ENCODE data around the gene PDE4B.
A peak's percentile ranks its signal among the peaks of the same experiment; 100 is the strongest.

Gene PDE4B

DNA sequence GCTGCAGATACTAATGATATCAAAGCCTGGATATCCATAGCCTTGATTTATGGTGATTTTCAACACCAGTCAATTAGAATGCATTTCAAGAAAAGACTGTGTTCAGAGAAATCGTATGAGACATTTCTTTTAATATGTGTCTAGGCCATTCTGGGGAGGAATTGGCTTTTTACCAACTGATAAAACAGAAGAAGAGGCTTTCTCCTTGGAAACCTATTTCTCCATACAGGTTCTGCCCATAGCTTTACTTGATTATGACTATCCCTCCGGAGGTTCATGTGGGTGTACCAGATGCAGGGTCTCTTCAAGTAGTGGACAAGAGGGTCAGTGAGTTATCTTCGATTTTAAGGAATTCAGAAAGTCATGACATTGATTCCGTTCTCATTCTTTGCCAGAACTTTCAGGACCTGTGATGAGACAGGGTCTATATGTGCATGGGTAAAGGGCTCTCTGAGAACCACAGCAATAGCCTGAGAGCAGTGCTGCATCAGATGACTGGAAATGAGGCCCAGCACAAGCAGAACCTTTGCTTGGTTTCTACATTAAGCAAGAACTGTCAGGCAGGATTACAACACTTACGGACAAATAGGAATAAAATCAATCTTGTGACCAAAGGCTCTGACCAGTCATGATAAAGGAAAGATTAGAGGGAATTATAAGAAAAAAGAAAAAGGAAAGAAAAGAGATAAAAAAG is 477.6 kb downstream of the PDE4B start:
- DNase-seq = no peak

DNA sequence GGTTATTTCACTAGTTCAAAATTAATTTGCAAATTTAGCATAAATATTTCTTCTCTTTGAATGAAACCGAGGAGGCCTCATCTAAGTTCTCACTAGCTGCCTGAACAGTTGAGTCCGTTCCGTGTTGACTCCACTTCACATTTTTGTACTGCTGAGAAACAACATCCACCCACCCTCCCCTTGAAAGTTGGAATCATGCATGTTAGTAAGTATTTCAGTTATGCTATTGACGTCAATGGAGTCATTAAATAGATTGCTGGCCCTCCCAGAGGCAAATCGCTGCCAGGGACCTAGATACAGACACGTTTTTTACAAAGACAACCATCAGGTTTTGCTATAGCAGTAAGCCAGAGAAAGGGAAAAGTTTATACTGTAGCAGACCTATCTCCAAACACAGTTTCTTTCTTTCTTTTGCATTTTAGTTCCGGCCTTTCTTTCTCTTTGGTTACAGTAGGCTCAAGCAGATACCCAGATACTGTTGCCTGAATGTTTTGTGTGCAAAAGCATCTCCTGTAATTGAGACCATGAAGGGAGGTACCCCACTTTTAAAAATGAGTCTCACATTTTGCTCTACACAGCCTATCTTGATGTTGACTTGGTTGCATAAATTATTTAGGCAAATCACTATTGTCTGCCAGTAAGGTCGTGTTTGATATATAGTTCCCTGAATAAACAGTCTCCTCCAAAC is 478.7 kb downstream of the PDE4B start:
- peak; percentile 51 for DNase-seq

DNA sequence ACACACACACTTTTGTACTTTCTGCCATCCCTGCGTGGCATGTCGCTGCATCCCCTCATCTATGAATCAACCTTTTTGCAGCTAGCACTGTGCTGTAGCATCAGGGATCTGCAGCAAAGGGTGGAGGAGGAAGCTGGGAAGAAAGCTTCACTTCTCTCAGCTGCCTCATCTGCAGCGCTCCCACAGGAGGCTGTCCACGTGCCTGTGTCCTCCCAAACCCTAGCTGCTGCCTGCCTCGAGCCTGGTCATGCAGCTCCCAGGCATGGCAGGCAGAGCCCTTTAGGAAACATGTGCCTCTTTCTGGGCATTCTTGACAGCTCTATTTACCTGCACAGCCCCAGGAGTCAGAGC is 479.2 kb downstream of the PDE4B start:
- DNase-seq = no peak

DNA sequence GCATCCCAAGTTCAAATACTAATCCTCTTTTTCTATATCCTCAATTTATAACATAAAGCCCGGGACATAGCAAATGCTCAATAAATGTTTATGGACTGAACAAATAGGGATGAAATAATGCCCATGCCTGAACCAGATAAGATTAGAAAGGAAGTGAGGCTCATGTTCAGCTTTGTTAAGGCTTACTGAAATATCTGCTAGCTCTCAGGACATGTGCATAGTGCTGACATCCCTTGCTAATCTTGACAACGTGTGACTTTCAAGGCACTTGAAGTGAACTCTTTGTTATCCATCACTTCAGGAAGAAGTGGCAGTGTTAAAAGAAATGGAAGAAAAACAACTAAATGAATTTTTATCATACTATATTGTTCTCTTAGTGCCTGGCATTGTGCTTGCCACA is 481.0 kb downstream of the PDE4B start:
- no peak for DNase-seq

DNA sequence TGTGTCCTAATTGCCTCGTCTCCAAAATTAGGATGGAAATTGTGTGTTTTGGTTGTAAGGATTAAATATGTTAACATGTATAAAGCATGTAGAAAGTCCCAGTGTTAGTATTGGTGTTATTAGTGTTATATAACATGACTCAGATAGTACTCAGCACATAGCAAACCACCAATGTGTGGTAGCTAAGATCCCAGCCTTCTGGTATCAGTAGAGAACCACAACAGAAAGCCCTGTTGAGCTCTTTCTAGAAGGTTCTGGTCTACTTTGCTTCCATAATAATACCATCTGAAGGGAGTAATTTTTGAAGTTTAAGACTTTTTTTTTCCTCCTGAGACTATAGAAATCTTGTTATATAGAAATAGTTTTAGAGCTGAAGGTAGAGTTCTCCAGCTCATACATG is 481.9 kb downstream of the PDE4B start:
- DNase-seq = peak; percentile 66

DNA sequence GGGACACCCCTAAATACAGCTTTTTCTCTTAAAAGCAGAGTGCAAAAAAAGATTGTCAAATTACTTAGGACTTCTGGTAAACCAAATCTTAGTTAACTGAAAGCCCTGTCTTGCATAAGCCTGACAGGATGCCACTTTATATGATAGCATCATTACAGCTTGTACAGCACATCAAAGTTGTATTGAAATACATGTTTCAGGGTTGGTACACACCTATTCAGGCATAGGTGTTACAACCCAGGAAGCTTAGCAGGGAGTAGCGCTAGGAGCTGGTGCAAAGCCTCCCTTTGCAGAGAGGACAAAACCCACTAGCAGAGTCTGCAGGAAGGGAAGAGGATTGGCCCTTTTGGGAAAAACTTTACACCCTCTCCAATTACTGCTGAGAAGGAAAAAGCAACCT is 482.4 kb downstream of the PDE4B start:
- peak; percentile 62 for DNase-seq

DNA sequence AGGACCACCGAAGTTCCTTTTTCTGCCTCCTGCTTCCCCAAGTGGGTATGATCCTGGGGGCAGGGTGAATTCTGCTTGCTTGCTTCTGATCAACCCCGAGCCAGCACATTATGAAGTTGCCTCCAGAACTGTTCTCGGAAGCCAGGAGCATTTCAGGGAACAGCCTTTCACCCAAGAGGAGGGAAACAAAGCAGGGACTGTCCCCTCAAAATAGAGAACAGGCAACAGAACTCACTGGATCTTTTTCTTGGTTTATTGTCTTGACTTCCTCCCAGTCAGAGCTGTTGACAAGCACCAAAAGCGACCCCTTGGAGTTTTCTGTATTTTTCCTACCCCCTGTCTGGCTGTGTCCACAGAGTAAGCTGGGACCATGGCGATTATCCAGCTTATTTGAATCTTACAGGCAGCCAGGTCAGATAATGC is 482.9 kb downstream of the PDE4B start:
- peak; percentile 59 for DNase-seq

DNA sequence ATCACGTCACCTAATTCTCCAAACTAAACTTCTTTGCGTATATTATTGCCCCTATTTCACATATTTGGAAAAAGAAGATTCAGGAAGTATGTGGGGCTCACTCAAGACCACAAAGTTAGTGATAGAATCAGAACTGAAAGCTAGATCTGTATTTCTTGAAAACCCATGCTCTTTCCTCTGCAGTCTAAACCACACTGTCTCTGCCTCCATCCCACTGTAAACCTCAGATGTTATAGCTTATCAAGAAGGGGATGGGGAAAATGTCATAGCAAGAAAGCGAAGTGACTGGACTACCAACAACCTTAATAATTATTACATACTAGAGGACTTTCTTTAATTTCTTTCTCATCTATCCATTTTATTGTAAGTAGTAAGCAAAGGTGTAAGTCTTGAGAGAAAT is 483.5 kb downstream of the PDE4B start:
- DNase-seq = peak; percentile 90

DNA sequence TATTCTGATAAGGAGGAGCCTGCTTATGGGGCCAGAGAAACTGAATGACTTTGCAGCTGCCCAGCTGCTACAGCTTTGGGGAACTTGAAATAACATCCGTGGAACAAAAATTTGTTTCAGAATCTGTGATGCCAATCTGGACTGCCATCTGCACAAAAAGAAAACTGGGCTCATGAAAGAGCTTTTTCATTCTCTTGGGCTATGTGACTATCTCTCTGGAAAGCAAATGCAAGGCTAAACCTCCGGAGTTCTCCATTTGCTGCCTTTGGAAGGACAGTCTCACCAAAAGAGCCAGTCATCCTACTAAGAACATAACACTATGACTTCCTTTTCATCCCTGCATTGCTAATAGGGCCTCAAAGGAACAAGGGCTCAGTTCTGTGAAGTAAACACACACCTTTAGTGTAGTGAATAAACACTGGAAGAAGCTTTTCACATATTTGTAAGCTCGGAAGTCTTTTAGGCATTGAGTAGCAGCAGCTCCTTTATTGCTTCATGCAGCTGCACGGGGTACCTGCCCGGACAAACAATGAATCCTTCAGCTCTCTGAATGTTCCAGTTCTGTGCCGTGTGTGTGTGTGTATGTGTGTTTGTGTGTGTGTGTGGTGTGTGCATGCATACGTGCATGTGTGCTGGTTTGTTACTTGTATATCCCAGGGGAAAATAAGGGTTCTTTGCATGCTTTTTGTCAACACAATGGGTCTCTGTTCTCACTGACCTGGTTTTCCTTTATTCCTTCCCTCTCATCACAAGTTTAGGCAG is 485.7 kb downstream of the PDE4B start:
- DNase-seq = peak; percentile 41

DNA sequence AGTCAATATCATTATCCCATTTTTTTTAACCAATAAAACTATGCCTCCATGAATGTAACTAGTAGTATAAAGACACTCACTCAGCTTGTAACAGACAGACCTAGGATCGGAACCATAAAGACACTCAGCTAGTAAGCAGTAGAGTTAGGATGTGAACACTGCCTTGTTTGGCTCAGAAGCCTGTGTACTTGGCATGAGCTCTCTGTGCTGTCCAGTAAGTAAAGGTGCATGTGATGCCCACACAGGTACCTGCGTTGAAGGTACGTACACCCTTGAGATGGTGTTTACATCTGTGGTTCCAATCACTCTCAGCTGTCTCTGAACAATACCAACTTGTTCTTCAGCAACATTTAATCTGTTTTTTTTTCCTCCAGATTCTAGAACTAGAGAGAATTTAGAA is 489.1 kb downstream of the PDE4B start:
- no peak for DNase-seq

DNA sequence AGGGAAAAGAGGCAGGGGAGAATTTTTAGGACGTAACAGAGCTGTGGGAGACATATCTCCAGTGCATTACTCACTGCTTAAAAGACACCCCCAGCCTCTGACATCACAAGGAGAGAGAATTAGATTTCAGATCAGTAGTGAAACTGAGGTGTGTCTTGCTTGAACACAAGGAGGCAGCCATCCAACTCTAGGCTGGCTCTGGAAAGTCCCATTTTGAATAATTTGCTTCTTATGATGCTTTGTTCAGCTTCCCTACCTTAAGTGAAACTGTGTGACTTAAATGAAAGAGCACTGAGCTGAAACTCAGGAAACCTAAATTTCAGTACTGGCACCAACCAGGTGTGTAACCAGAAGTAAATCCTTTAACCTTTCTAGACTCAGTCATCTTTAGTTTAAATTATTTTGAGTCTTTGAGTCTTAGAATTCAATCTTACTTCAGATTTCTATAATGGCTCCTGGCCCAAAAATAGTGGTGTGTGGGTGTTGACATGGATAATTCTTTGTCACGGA is 489.7 kb downstream of the PDE4B start:
- peak; percentile 95 for DNase-seq

DNA sequence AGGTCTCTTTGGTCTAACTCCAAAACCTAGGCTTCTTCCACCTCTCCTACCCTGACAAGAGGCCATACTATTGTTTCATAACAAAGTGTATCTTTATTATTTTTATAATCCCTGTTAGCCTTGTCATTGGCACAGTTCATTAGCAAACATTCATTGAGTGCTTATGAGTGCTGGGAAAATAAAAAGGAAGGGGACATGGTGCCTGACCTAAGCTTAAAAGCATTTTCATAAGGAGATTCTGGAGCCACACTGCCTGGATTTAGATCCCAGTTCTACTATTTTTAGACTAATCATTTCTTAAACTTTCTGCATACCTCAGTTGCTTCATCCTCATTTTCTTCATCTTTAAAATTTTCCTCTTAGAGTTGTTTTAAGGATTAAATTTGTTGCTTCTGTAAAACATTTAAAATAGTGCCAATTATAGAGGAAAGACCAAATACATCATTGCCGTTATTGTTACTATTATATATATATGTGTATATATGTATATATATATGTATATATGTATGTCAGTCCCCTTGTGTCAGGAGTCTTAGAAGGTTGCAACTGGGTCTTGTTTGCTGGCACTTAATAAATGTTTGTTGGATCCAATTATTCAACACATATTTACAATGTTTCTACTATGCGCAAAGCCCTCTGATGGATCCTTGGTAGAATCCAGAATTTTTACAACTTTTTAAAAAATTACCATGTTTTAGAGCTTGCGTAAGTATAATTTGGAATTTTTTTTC is 490.4 kb downstream of the PDE4B start:
- DNase-seq = no peak

DNA sequence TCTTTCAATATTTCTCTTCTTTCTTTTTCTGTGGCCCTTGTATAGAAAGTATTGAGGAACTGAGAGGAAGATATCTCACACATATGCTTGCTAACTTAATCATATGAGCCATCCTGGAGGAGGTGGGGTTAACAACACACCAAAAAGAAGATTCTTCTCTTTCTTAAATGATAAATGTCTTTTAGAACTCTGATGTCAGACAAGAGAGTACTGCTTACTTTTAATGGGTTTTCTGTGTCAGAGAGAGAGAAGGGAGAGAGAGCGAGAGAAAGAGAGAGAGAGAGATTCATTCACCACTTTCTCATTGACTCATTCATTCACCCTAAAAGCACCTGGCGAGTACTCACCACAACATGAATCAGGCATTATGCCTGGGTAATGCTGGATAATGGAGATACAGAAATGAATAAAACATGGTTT is 490.9 kb downstream of the PDE4B start:
- DNase-seq = peak; percentile 93

DNA sequence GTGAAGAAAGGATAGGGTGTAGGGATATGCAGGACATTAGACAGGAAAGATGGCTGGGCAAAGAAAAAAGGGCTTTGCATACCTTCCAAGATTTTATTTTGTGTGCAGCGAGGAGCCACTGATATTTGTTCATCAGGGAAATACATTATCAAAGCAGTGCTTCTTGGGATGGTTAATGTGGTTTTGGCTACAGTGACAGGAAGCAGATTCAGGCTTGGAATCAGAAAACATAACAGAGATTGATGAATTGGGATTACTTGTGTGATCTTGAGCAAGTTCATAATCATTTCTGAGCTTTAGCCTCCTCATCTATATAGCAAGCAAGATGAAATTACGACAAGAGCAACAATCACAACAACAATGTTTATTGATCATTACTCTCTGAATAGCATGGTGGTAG is 492.1 kb downstream of the PDE4B start:
- no peak for DNase-seq

DNA sequence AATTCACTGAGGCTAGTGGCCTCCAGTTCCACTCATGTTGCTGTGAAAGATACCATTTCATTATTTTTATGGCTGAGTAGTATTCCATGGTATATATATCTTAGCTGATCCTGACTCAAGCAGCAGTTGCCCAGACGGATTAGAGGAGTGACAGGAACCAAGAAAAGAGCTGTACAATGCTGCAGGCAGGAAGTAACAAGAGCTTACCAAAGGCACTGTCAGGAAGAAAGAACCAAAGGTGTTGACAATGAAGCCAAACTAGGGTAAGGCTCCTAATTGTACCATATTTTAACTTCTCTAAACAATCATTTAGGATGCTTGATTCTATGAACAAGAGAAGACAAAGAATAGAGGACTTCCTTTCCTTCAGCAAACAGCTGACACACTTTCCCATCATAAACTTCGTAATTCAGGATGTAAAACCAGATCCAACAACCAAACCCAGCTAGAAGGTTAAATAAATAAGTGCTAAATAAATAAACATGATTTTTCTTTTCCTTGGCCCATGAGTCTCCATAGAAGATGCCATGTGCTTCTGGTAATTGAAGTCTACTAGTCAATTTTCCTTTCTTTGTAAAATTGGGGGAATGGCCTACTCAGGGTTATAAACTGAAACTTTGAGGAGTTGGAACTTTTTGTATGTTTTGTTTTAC is 493.0 kb downstream of the PDE4B start:
- no peak for DNase-seq

DNA sequence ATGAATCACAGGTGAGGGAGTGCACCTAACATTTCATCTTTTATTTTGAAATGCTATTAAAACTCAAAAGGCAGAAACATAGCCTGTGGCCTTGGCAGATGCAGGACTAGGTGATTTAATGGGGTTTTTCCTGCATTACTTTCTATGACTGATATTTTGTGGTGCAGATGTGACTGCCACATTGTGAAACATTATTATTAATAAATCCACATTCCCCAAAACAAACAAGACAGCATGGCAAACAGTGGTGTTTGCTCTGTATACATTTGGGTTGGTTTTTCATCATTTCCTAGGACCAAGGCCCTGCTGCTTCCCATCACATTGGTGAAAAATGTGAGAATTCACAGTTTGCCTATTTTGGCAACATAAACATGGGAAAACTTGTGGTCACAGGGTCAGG is 493.6 kb downstream of the PDE4B start:
- DNase-seq = no peak

DNA sequence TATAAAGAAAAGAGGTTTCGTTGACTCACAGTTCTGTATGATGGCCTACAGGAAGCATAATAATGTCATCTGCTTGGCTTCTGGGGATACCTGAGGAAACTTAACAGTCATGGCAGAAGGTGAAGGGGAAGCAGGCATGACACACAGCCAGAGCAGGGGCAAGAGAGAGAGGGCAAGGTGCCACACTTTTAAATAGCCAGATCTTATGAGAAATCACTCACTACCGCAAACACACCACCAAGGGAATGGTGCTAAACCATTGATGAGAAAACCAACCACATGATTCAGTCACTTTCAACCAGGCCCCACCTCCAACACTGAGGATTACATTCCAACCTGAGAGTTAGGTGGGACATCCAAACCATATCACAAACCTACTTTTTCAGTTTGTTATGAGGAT is 495.4 kb downstream of the PDE4B start:
- peak; percentile 61 for DNase-seq

DNA sequence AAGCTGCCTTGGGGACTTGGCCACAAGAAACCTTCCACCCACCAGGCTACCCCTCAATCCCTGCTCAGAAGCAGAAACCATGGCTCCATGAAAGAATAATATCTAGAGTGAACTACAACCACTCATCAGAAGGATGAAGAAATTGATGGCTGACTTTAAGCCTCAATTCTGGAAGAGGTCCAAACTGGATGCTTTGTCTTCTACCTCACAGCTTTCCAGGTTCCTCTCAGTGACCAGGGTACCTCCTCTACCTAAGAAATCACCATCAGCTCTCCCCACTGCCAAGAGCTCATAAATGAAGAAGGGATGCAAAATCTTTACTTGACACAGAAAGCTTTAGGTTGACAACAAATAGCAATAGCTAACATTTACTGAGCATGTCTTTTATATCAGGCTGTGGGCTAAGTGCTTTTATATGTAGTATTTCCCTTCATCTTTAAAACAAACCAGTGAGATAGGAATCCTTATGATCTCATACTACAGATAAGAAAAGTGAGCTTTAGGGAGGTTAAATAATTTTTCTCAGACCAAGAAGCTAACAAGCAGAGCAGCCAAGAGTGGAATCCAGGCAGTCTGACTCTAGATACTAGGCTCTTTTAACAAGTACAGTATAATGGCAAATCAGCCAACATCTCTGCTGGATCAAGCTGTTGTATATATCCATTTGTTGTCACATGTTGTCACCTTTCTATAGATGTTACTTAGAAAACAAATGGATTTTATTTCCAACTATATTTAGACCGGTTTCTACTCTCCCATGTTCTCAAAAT is 498.3 kb downstream of the PDE4B start:
- no peak for DNase-seq

DNA sequence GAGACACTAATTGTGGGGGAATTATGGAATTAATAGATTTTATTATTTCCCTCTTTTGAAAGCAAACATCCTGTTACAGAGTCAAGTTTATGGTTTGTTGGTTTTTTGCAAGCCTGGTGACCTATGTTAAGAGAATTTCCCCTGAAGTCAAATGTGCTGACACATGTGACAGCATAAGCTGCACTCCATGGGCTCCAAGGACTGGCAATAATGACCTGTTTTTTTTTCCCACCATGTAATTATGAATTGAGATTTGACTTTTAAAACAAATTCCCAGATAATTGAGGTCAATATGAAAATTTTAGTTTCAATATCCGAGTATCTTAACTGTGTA is 498.8 kb downstream of the PDE4B start:
- DNase-seq = no peak

DNA sequence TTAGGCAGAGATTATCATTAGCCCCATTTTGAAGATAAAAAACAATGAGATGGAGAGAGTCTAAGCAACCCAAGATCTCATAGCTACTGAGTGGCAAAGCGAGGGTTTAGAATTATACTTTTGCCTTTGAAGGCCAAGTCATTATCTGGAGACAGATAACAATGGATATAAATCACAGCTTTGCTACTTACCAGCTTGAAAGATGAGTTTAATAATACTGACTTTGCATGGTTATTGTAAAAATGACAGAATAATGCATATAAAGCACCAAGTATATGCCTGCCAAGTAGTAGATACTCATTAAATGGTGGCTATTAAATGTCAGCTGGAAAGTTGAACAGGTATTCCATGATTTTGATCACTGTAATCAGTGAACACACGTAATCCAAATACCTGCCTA is 499.6 kb downstream of the PDE4B start:
- no peak for DNase-seq

DNA sequence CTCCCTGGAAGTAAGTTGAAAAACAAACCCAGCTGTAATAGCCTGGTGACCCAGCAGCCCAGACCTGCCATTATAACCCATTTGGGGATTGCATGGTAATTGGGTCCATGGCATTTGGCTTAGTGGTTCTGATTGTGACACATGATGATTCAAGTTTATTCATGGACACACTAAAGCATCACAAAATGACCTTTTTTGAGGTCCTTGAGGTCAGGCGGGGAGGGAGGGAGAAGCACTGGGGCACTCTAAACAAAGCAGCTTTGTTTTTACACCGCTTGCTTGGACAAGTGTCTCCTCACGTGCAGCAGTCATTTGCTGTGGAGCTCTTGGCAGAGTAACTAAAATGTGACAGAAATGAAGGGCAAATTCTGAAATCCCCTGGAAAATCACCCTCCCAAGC is 500.2 kb downstream of the PDE4B start:
- no peak for DNase-seq

Data from activated CD4-positive, alpha-beta T cell treated with anti-CD3 and anti-CD28 coated beads, Interleukin-2, amount 50 U/mL, for 16 hours (primary cell).